Stimulated activated naive CD4-positive, alpha-beta T cell (primary cell): ENCODE results near the gene OLFML1.

Experiments used
- DNase-seq, 6 experiments: peaks; one replicate each; lab custom pipeline; 2025; lab: John Stamatoyannopoulos, UW

OLFML1 gene

GRCh38 chr11:7559398-7560283, 74.3 kb downstream of the OLFML1 start:
- no peak for DNase-seq
